PC-9 (cell line): ENCODE data around the gene LARGE1. TPM values are rescaled to one million over a fixed set of nuclear protein-coding genes. Genes with fewer than 3 reads are reported as not detected.

Experiments
- BruUV-seq: library from RNA; stranded (reverse); fragments of 400-500 nt; replicated peaks from 2 replicates; lab custom pipeline; 2021; lab: Mats Ljungman, UMichigan
- CTCF ChIA-PET: fragments of 300-600 bp; sonication (Branson Sonifier 250); formaldehyde crosslinking; loops from one replicate; lab custom pipeline; 2022; ENCODE audit warnings: antibody characterized with exemption; lab: Charles Lee
- POLR2A ChIA-PET: fragments of 300-600 bp; sonication (Branson Sonifier 250); formaldehyde crosslinking; loops from one replicate; lab custom pipeline; 2022; ENCODE audit warnings: antibody characterized with exemption; ENCODE audit not compliant: unreplicated experiment; lab: Charles Lee
- DNase-seq, 2 experiments: peaks; one replicate each; pipeline versions ENCODE4 v3.0.0 to v3.0.0-alpha.2; 2015 to 2022; ENCODE audit warnings: mixed read lengths in 1 of 2
- H2AFZ ChIP-seq: fragments of 200-600 bp; sonication (generic); 2 replicates; pipeline ENCODE4 v1.8.1; 2017; ENCODE audit warnings: antibody characterized with exemption
- H3F3A ChIP-seq: fragments of 200-600 bp; sonication (generic); 2 replicates; pipeline ENCODE4 v1.8.1; 2017; ENCODE audit warnings: antibody characterized with exemption, mild to moderate bottlenecking, low read depth; ENCODE audit not compliant: insufficient read depth
- H3K27ac ChIP-seq: fragments of 200-600 bp; sonication (generic); 2 replicates; pipeline ENCODE4 v1.6.1; 2016; ENCODE audit warnings: mixed run types
- H3K27me3 ChIP-seq: fragments of 200-600 bp; sonication (generic); 2 replicates; pipeline ENCODE4 v1.6.1; 2016; ENCODE audit warnings: low read depth, mixed run types; ENCODE audit not compliant: insufficient read depth
- H3K36me3 ChIP-seq: fragments of 200-600 bp; sonication (generic); 2 replicates; pipeline ENCODE4 v1.6.1; 2016; ENCODE audit warnings: low read depth, mixed run types
- H3K4me1 ChIP-seq: fragments of 200-600 bp; sonication (generic); replicated peaks from 2 replicates; pipeline ENCODE4 v1.6.1; 2016; ENCODE audit warnings: mixed run types; ENCODE audit not compliant: insufficient read depth
- H3K4me2 ChIP-seq: fragments of 200-600 bp; sonication (generic); 2 replicates; pipeline ENCODE4 v1.6.1; 2017; ENCODE audit warnings: mixed run types
- H3K4me3 ChIP-seq: fragments of 200-600 bp; sonication (generic); 2 replicates; pipeline ENCODE4 v1.6.1; 2016; ENCODE audit warnings: mixed run types
- H3K79me2 ChIP-seq: fragments of 200-600 bp; sonication (generic); 2 replicates; pipeline ENCODE4 v1.6.1; 2017; ENCODE audit warnings: low read depth, mixed run types
- H3K9me2 ChIP-seq: fragments of 200-600 bp; sonication (generic); 2 replicates; pipeline ENCODE4 v1.8.1; 2017; ENCODE audit warnings: mild to moderate bottlenecking; ENCODE audit not compliant: insufficient read depth
- H3K9me3 ChIP-seq: fragments of 200-600 bp; sonication (generic); 2 replicates; pipeline ENCODE4 v1.8.1; 2016; ENCODE audit warnings: low read depth; ENCODE audit not compliant: insufficient read depth
- H4K20me1 ChIP-seq: fragments of 200-600 bp; sonication (generic); 2 replicates; pipeline ENCODE4 v1.8.1; 2017; ENCODE audit not compliant: insufficient read depth
- EZH2 ChIP-seq: fragments of 200-600 bp; sonication (generic); IDR thresholded peaks from 2 replicates; pipeline ENCODE4 v1.8.0; 2017; ENCODE audit warnings: antibody characterized with exemption, low read depth
- intact Hi-C: fragments of 100-400 bp; cut with micrococcal nuclease; formaldehyde crosslinking; loops from one replicate; pipeline ENCODE4 v1.10.0; 2022; ENCODE audit not compliant: unreplicated experiment
- total RNA-seq: library from RNA; stranded (reverse); gene quantifications from 2 replicates; pipeline ENCODE4 v1.2.3, GENCODE V29; 2021
- TF ChIP-seq, protein P1 (sequence below): fragments of 200-600 bp; sonication (generic); conservative IDR thresholded peaks from 2 replicates; pipeline ENCODE4 v1.6.1; 2017; ENCODE audit warnings: mixed run types, antibody characterized with exemption, mild to moderate bottlenecking, moderate library complexity

LARGE1 gene
- total RNA-seq, 1 experiment from 2014 or later = 12.5 TPM

DNA sequence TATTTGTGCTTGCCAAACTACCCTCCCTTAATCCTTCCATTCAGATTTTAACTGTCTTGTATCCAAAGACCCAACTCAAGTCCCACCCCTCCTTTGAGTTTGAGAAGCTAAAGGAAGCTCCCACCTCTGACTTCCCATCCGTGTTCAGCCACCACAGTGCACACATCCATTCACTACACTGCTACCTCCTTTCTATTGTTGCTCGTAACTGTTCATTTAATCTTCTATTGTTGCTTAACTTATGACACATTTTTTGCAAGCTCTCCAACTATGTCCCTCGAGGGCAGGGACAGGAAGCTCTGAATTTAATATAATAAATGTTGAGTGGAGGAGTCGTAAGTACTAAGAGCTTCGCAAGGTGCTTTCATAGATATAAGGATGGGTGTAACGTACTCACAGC, 10.4 kb downstream of the LARGE1 start:
- POLR2A ChIA-PET = no interaction called here
- Histone ChIP-seq H3K79me2 (no peaks in the 10 kb centered on the region), H3K4me2 (no peak overlapping the region), H3F3A (no peaks in the 10 kb centered on the region), H3K27me3 (no peaks in the 10 kb centered on the region), H3K36me3 (no peaks in the 10 kb centered on the region), H3K9me2 (no peaks in the 10 kb centered on the region), H4K20me1 (no peaks in the 10 kb centered on the region), H3K9me3 (no peaks in the 10 kb centered on the region; the same call in 1 of the 2 replicates), H3K4me1 (no peaks in the 10 kb centered on the region), H3K4me3 (no peak overlapping the region), H3K27ac (no peak overlapping the region), H2AFZ (no peak overlapping the region)
- intact Hi-C loops = no loop called here
- TF ChIP-seq, protein P1, sequence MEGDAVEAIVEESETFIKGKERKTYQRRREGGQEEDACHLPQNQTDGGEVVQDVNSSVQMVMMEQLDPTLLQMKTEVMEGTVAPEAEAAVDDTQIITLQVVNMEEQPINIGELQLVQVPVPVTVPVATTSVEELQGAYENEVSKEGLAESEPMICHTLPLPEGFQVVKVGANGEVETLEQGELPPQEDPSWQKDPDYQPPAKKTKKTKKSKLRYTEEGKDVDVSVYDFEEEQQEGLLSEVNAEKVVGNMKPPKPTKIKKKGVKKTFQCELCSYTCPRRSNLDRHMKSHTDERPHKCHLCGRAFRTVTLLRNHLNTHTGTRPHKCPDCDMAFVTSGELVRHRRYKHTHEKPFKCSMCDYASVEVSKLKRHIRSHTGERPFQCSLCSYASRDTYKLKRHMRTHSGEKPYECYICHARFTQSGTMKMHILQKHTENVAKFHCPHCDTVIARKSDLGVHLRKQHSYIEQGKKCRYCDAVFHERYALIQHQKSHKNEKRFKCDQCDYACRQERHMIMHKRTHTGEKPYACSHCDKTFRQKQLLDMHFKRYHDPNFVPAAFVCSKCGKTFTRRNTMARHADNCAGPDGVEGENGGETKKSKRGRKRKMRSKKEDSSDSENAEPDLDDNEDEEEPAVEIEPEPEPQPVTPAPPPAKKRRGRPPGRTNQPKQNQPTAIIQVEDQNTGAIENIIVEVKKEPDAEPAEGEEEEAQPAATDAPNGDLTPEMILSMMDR = no peak
- no peak for TF ChIP-seq EZH2
- no TSS peak for BruUV-seq
- CTCF ChIA-PET = interaction anchor here (0.6 kb wide), 1 partner anchor 8 kb away, joined by 7 read pairs; no protein-coding TSS in a partner anchor
- DNase-seq = no peak

DNA sequence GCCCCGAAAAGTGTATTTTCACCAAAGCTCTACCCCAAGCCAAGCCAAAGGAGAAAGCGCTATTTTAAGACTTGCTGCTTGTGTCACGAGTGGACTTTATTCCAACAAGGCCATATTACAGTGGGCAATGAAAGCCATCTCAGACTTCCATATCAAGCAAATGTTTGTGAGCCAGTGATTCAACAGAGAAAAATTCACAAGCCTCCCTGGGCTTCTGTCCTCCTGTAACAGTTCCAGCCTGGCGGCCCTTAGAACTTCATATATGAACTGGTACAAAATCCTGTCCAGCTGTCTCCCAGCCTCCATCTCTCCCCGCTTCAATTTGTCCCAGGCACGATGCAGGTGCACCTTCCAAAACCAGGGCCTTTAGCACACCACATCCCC, 11.2 kb downstream of the LARGE1 start:
- Histone ChIP-seq H3K36me3 (no peaks in the 10 kb centered on the region), H3K9me3 (no peaks in the 10 kb centered on the region; the same call in 1 of the 2 replicates), H3K79me2 (no peaks in the 10 kb centered on the region), H3K27me3 (no peaks in the 10 kb centered on the region), H3F3A (no peaks in the 10 kb centered on the region), H3K4me3 (no peak overlapping the region), H2AFZ (no peak overlapping the region), H3K4me1 (no peaks in the 10 kb centered on the region), H3K4me2 (no peak overlapping the region), H3K9me2 (no peaks in the 10 kb centered on the region), H3K27ac (no peak overlapping the region), H4K20me1 (no peaks in the 10 kb centered on the region)
- BruUV-seq = no TSS peak
- ChIA-PET CTCF (interaction anchor here (0.5 kb wide), 1 partner anchor 18 kb away, joined by 3 read pairs; no protein-coding TSS in a partner anchor), POLR2A (interaction anchor here (0.6 kb wide), 1 partner anchor 55 kb away, joined by 5 read pairs; no protein-coding TSS in a partner anchor)
- intact Hi-C loops = no loop called here
- no peak for DNase-seq
- TF ChIP-seq EZH2 = no peak
- TF ChIP-seq, protein P1 = no peak

GRCh38 chr22:33908171-33909074, 11.9 kb downstream of the LARGE1 start:
- no peak for TF ChIP-seq EZH2
- TF ChIP-seq, protein P1 = no peak
- no peak overlapping the region for H3K4me2 ChIP-seq
- no peaks in the 10 kb centered on the region for H3K36me3 ChIP-seq
- H3K27me3 ChIP-seq = no peaks in the 10 kb centered on the region
- no peak overlapping the region for H3K4me3 ChIP-seq
- H3K27ac ChIP-seq = no peak overlapping the region
- intact Hi-C loops = no loop called here
- DNase-seq = no peak
- H3K4me1 ChIP-seq = no peaks in the 10 kb centered on the region
- H3K79me2 ChIP-seq = no peaks in the 10 kb centered on the region
- no peaks in the 10 kb centered on the region for H3K9me2 ChIP-seq
- H3F3A ChIP-seq = no peaks in the 10 kb centered on the region
- H2AFZ ChIP-seq = no peak overlapping the region
- BruUV-seq = no TSS peak
- CTCF ChIA-PET = interaction anchor here (0.5 kb wide), 1 partner anchor 18 kb away, joined by 3 read pairs; no protein-coding TSS in a partner anchor
- POLR2A ChIA-PET = interaction anchor here (0.6 kb wide), 1 partner anchor 55 kb away, joined by 5 read pairs; no protein-coding TSS in a partner anchor
- H4K20me1 ChIP-seq = no peaks in the 10 kb centered on the region
- no peaks in the 10 kb centered on the region; the same call in 1 of the 2 replicates for H3K9me3 ChIP-seq
